OCI-LY1 (cell line): ENCODE results near the gene TRPC5OS.

ENCODE experiments used
- EZH2 ChIP-seq: fragments of 200-600 bp; sonication (generic), shearing (Covaris generic); IDR thresholded peaks from 2 replicates; pipeline ENCODE4 v1.8.0; 2017; ENCODE audit warnings: borderline replicate concordance, mixed run types, mild to moderate bottlenecking, antibody characterized with exemption, low read length, moderate library complexity, mixed read lengths
- TF ChIP-seq, protein P1 (sequence below): fragments of 200-600 bp; sonication (generic), shearing (Covaris generic); IDR thresholded peaks from 2 replicates; pipeline ENCODE4 v1.5.1; 2017; ENCODE audit warnings: mild to moderate bottlenecking, antibody characterized with exemption, low read length, moderate library complexity, mixed read lengths

GRCh38 chrX:111888600-111888999, 12.6 kb downstream of the TRPC5OS start:
- TF ChIP-seq, protein P1, sequence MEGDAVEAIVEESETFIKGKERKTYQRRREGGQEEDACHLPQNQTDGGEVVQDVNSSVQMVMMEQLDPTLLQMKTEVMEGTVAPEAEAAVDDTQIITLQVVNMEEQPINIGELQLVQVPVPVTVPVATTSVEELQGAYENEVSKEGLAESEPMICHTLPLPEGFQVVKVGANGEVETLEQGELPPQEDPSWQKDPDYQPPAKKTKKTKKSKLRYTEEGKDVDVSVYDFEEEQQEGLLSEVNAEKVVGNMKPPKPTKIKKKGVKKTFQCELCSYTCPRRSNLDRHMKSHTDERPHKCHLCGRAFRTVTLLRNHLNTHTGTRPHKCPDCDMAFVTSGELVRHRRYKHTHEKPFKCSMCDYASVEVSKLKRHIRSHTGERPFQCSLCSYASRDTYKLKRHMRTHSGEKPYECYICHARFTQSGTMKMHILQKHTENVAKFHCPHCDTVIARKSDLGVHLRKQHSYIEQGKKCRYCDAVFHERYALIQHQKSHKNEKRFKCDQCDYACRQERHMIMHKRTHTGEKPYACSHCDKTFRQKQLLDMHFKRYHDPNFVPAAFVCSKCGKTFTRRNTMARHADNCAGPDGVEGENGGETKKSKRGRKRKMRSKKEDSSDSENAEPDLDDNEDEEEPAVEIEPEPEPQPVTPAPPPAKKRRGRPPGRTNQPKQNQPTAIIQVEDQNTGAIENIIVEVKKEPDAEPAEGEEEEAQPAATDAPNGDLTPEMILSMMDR = no peak
- no peak for TF ChIP-seq EZH2
